Measurements from ENCODE around the gene EYA2.

GRCh38 chr20:46991880-46992639 lies 97.4 kb downstream of the EYA2 start:
- TF ChIP-seq CTCF (optimal IDR thresholded peaks at IDR 0.05 in 1 of 3, IDR thresholded peaks at IDR 0.05 in 1 of 3, conservative IDR thresholded peaks at IDR 0.05 in 1 of 3; ENCODE audit: extremely low read depth in 1 of 3, insufficient read depth in 2 of 3, low read length in 3 of 3) (no peak), EZH2 (IDR thresholded peaks at IDR 0.05; ENCODE audit: low read length) (no peak)
